HG02870 (cell line): ENCODE results near the gene RELA.
"Not testable (repeated sequence)": the region's sequence is repeated elsewhere in the genome, so short reads cannot be mapped to it uniquely, and the experiment has no call there.

Source experiments
- ATAC-seq: cut with Tn5 transposase; IDR thresholded peaks from one replicate; pipeline ENCODE4 v1.9.1; 2021; ENCODE audit warnings: mild to moderate bottlenecking, moderate library complexity; ENCODE audit not compliant: unreplicated experiment

Gene RELA

DNA sequence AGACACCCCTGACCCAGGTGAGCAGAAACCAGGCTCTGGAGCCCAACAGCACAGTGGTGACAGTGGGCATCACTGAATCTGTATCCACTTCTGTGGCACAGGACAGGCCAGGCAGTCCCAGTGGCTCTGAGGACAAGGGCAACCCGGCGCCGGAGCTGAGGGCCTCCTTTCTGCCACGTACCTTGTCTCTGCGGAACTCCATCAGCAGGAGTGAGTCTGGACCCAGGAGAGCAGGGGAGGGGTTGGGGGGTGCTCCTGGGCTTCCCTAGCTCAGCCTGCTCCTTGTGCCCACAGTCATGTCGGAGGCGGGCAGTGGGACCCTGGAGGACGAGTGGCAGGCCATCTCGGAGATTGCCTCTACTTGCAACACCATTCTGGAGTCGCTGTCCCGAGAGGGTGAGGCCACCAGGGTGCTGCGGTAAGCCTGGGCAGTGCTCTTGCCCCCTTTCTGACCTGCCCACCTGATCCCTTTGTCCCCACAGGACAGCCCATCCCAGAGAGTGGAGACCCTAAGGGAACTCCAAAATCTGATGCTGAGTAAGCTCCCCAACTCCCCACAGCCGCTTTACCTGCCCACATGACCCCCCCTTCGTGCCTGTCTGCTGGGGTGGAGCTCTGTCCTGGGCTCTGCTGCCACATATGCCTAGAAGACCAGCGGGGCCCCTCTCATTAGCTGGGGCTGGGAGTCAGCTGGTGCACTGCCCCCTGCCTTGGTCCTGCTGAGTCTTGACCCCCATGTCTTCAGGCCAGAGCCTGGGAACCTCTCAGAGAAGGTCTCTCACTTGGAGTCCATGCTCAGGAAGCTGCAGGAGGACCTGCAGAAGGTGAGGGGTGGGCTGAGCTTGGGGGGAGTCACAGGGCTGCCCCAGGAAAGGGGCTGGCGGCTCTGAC is 12.8 kb downstream of the RELA start:
- ATAC-seq, result no peak

- ATAC-seq, result no peak
Observed at GRCh38 chr11:65648997-65649493, 13.7 kb downstream of the RELA start.

- no peak for ATAC-seq
Observed at GRCh38 chr11:65646958-65647701, 15.6 kb downstream of the RELA start.

- ATAC-seq, result no peak
Observed at GRCh38 chr11:65646288-65646957, 16.3 kb downstream of the RELA start.

DNA sequence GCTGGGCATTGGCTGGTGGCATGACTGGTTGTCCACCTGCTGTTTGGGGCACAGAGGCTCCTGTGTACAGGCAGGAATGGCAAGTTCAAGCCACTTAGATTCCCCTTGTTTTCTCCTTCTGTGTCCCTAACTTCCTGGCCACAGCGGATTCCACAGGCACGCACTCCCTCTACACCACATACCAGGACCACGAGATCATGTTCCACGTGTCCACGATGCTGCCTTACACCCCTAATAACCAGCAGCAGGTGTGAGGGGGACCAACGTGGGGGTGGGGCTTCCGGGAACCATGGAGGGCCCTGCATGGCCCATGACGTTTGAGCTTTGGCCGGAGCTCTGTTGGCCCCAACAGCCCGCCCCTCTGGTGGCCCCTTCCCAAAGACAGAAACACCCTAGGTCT is 17.0 kb downstream of the RELA start:
- ATAC-seq, result no peak

DNA sequence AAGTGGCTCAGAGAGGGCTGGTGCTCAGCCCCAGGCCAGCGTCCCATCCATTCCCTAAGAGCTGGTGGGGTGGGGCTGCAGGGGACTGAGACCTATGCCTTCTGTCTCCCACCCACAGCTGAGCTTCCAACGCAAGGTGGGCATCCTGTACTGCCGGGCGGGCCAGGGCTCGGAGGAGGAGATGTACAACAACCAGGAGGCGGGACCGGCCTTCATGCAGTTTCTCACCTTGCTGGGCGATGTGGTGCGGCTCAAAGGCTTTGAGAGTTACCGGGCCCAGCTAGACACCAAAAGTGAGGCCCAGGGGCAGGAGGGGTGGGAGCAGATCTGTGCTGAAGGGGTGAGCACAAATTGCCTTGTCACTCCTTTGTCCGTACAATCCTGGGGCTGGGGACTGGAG is 17.9 kb downstream of the RELA start:
- ATAC-seq, result no peak

DNA sequence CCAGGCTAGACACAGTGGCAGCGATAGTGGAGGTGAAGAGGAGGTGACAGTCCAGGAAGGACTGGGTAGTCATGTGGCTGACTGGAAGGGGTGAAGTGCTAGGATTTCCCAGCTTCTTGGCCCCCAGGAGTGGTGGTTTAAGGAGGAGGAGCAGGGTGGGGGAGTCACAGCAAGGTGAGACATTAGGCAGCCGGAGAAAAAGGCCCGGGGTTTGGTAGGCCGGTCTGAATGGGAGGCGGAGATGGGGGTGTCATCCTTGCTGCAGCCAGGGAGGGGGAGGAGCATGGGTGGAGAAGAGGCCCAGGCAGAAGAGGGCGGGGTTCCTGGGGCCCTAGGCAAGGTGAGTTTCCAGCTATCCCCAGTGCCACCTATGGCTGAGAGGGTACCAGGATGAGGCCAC is 18.7 kb downstream of the RELA start:
- ATAC-seq, result no peak

- ATAC-seq, result no peak
Observed at GRCh38 chr11:65642014-65642671, 20.6 kb downstream of the RELA start.

DNA sequence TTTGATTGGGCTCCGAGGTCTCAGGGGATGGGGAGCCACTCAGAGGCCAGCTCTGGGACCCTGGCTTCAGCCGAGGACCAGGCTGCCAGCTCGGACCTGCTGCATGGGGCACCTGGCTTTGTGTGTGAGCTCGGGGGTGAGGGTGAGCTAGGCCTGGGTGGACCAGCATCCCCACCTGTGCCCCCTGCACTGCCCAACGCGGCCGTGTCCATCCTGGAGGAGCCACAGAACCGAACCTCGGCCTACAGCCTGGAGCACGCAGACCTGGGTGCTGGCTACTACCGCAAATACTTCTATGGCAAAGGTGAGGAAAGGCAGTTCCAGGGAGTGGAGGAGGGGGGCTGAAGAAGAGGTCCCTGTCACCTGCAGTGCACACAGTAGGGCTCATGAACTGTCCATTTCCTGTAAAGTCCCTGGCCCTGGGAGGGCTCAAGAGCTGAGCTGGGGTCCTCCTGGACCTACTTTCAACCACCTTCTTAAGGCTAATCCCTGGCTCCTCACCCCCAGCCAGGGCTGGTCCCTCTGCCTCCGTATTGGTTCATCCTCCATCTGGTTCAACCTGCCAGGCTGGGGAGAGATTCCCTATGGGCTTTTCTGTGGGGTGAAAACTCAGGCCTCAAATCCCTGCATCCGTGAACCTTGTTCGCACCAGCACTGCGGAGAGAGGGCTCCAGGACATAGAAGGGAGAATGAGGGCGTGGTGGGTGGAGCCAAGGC is 21.3 kb downstream of the RELA start:
- no peak for ATAC-seq

DNA sequence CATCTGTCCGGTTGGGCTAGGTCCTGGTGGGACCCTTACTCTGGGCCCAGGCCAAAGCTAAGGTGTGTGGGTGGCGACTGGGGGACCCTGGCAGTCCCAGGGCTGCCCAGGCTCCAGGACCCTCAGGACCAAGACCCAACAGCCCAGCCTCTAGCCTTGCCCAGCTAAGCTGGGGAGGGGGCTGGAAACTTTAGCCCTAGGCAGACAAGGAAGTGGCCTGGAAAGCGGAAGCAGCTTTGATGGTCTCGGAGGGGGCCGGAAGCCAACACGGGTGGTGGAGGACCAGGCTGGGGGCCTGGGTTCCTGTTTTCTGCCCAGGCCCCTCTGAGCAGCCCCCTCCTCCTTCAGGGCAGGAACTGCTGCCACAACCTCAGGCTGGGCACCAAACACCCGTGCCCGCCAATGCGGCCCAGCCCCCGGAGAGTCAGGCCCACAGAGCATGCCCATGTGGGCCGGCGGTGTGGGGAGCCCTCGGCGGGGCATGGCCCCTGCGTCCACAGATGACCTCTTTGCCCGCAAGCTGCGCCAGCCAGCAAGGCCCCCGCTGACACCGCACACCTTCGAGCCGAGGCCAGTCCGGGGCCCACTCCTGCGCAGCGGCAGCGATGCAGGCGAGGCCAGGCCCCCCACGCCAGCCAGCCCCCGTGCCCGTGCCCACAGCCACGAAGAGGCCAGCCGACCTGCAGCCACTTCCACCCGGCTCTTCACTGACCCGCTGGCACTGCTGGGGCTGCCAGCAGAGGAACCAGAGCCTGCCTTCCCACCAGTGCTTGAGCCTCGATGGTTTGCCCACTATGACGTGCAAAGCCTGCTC is 22.0 kb downstream of the RELA start:
- no peak for ATAC-seq

- no peak for ATAC-seq
Observed at GRCh38 chr11:65639623-65640482, 22.9 kb downstream of the RELA start.

DNA sequence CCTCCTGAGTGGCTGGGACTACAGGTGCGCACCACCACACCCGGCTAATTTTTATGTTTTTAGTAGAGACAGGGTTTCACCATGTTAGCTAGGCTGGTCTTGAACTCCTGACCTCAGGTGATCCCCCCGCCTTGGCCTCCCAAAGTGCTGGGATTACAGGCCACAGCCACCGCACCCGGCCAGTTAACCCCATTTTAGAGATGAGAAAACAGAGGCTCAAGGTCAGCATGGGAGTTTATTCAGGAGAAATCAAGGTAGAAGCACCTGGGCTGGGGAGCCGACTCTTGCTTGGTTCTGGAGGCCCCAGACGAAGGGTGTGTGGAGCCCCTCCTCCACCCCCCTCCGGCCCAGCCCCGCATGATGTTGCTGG is 23.5 kb downstream of the RELA start:
- not testable (repeated sequence) for ATAC-seq

DNA sequence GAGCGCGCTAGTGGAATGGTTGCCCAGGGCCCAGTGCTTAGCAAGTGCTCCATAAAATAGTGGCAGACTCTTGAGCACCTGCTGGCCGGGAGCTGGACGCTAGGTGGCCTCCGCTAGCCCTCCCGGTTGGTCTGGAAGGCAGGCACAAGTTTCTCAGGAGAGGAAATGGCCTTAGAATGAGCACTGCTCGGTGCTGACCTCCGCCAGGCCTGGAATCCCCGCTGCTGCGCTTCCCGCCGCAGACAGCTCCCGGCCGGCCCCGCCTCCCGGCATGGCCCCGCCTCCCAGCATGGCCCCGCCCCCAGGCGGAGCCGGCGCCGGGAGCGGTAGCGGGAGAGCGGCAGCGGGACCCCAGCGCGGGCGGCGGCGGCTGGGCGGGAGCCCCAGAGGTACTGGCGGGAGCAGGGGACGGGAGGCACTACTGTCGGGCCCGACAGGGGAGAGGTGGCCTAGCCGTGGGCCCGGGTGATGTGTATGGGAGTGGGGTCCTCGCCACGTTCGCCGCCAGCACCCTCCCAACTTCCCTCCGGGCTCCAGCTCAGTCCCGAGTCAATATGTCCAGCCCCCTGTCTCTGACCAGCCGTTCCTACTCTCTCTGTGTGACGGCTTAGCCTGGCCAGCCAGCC is 24.8 kb downstream of the RELA start, which contains the start of gene SIPA1:
TSS of gene SIPA1 (plus strand) at position 308 of the 626 bp plus-strand sequence. CDS start 2,821 bp downstream, outside the sequence.
- peak; percentile 50 for ATAC-seq

- ATAC-seq, result no peak
Observed at GRCh38 chr11:65637032-65637557, 25.6 kb downstream of the RELA start.

GRCh38 chr11:65636108-65637031 is 26.3 kb downstream of the RELA start:
- ATAC-seq, result no peak

DNA sequence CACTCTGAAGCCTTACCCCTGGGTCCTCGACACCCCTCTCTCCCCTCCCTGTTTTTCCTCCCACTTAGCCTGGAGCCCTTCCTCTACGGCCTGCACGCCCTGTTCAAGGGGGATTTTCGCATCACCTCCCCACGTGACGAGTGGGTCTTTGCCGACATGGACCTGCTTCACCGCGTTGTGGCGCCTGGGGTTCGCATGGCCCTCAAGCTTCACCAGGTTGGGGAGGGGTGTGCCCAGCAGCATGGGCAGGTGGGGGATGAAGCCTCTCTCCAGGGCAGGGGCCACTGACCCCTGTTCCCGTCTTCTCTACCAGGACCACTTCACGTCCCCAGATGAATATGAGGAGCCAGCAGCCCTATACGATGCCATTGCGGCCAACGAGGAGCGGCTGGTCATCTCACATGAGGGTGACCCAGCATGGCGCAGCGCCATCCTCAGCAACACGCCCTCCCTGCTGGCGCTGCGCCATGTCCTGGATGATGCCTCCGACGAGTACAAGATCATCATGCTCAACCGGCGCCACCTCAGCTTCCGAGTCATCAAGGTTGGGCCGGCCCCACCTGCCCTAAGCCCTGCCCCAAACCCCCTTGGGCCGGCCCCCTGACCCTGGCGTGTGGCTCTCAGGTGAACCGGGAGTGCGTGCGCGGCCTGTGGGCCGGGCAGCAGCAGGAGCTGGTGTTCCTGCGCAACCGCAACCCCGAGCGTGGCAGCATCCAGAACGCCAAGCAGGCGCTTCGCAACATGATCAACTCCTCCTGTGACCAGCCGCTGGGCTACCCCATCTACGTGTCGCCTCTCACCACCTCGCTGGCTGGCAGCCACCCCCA is 27.6 kb downstream of the RELA start:
- ATAC-seq, result no peak
